ENCODE measurements around the gene ANKS1B. TPM values are rescaled to one million over a fixed set of nuclear protein-coding genes. Genes with fewer than 3 reads are reported as not detected.

Gene ANKS1B
- polyA plus RNA-seq, 3 donors, result 3.9 to 5.2 (median 4.6) TPM

GRCh38 chr12:99442758-99443157, 542.0 kb downstream of the ANKS1B start:
- no peak for DNase-seq (ENCODE audit: extremely low read depth in 1 of 11, low read depth in 9 of 11, low spot score in 4 of 11)

GRCh38 chr12:99439399-99439798, 545.3 kb downstream of the ANKS1B start:
- DNase-seq (ENCODE audit: extremely low read depth in 1 of 11, low read depth in 9 of 11, low spot score in 4 of 11), result no peak

GRCh38 chr12:99436584-99436983, 548.2 kb downstream of the ANKS1B start:
- no peak for DNase-seq (ENCODE audit: extremely low read depth in 1 of 11, low read depth in 9 of 11, low spot score in 4 of 11)

- DNase-seq (ENCODE audit: extremely low read depth in 1 of 11, low read depth in 9 of 11, low spot score in 4 of 11), result no peak
Measured at GRCh38 chr12:99435095-99435791, 549.5 kb downstream of the ANKS1B start.

- DNase-seq (ENCODE audit: extremely low read depth in 1 of 11, low read depth in 9 of 11, low spot score in 4 of 11), result no peak
Measured at GRCh38 chr12:99433155-99433554, 551.6 kb downstream of the ANKS1B start.

- no peak for DNase-seq (ENCODE audit: extremely low read depth in 1 of 11, low read depth in 9 of 11, low spot score in 4 of 11)
Measured at GRCh38 chr12:99431203-99431602, 553.5 kb downstream of the ANKS1B start.

- DNase-seq (ENCODE audit: extremely low read depth in 1 of 11, low read depth in 9 of 11, low spot score in 4 of 11), result peak in 9 of 11 donors; percentile 2 to 56 (median 21)
Measured at GRCh38 chr12:99427104-99427503, 557.6 kb downstream of the ANKS1B start.

- no peak for DNase-seq (ENCODE audit: extremely low read depth in 1 of 11, low read depth in 9 of 11, low spot score in 4 of 11)
Measured at GRCh38 chr12:99418379-99418778, 566.4 kb downstream of the ANKS1B start.

GRCh38 chr12:99413751-99414150, 571.0 kb downstream of the ANKS1B start:
- no peak for DNase-seq (ENCODE audit: extremely low read depth in 1 of 11, low read depth in 9 of 11, low spot score in 4 of 11)

- DNase-seq (ENCODE audit: extremely low read depth in 1 of 11, low read depth in 9 of 11, low spot score in 4 of 11), result no peak
Measured at GRCh38 chr12:99393763-99394162, 591.0 kb downstream of the ANKS1B start.

GRCh38 chr12:99392091-99392850, 592.5 kb downstream of the ANKS1B start:
- no peak for DNase-seq (ENCODE audit: extremely low read depth in 1 of 11, low read depth in 9 of 11, low spot score in 4 of 11)

- no peak for DNase-seq (ENCODE audit: extremely low read depth in 1 of 11, low read depth in 9 of 11, low spot score in 4 of 11)
Measured at GRCh38 chr12:99390707-99391106, 594.0 kb downstream of the ANKS1B start.

GRCh38 chr12:99389751-99390150, 595.0 kb downstream of the ANKS1B start:
- no peak for DNase-seq (ENCODE audit: extremely low read depth in 1 of 11, low read depth in 9 of 11, low spot score in 4 of 11)

- no peak for DNase-seq (ENCODE audit: extremely low read depth in 1 of 11, low read depth in 9 of 11, low spot score in 4 of 11)
Measured at GRCh38 chr12:99388671-99389195, 596.0 kb downstream of the ANKS1B start.

GRCh38 chr12:99387661-99388060, 597.1 kb downstream of the ANKS1B start:
- DNase-seq (ENCODE audit: extremely low read depth in 1 of 11, low read depth in 9 of 11, low spot score in 4 of 11), result no peak

- no peak for DNase-seq (ENCODE audit: extremely low read depth in 1 of 11, low read depth in 9 of 11, low spot score in 4 of 11)
Measured at GRCh38 chr12:99386907-99387306, 597.8 kb downstream of the ANKS1B start.

GRCh38 chr12:99383258-99383657, 601.5 kb downstream of the ANKS1B start:
- DNase-seq (ENCODE audit: extremely low read depth in 1 of 11, low read depth in 9 of 11, low spot score in 4 of 11), result no peak

- DNase-seq (ENCODE audit: extremely low read depth in 1 of 11, low read depth in 9 of 11, low spot score in 4 of 11), result no peak
Measured at GRCh38 chr12:99381992-99382391, 602.7 kb downstream of the ANKS1B start.

- no peak for DNase-seq (ENCODE audit: extremely low read depth in 1 of 11, low read depth in 9 of 11, low spot score in 4 of 11)
Measured at GRCh38 chr12:99380701-99381100, 604.0 kb downstream of the ANKS1B start.

GRCh38 chr12:99374023-99374422, 610.7 kb downstream of the ANKS1B start:
- no peak for DNase-seq (ENCODE audit: extremely low read depth in 1 of 11, low read depth in 9 of 11, low spot score in 4 of 11)

Data from renal cortex interstitium (tissue), 11 donors.